HG02885 (cell line): ENCODE results near the gene SHE.

Experiments
- ATAC-seq: cut with Tn5 transposase; IDR thresholded peaks from one replicate; pipeline ENCODE4 v1.9.1; 2021; ENCODE audit warnings: mild to moderate bottlenecking; ENCODE audit not compliant: unreplicated experiment, poor library complexity

The SHE gene

GRCh38 chr1:154453161-154453560 lies 49.1 kb downstream of the SHE start:
- ATAC-seq, result no peak

GRCh38 chr1:154448331-154448811 lies 53.8 kb downstream of the SHE start:
- no peak for ATAC-seq

GRCh38 chr1:154446789-154447188 lies 55.4 kb downstream of the SHE start:
- no peak for ATAC-seq

- ATAC-seq, result no peak
Observed at GRCh38 chr1:154446292-154446691, 55.9 kb downstream of the SHE start.

GRCh38 chr1:154445040-154445472 lies 57.2 kb downstream of the SHE start:
- ATAC-seq, result peak; percentile 49

GRCh38 chr1:154443274-154444013 lies 58.8 kb downstream of the SHE start:
- ATAC-seq, result no peak

GRCh38 chr1:154442006-154442740 lies 60.0 kb downstream of the SHE start:
- ATAC-seq, result no peak

GRCh38 chr1:154441241-154441888 lies 60.8 kb downstream of the SHE start:
- no peak for ATAC-seq

- ATAC-seq, result no peak
Observed at GRCh38 chr1:154440036-154440804, 62.0 kb downstream of the SHE start.

- ATAC-seq, result no peak
Observed at GRCh38 chr1:154436433-154436832, 65.8 kb downstream of the SHE start.

- no peak for ATAC-seq
Observed at GRCh38 chr1:154435599-154436200, 66.5 kb downstream of the SHE start.

- no peak for ATAC-seq
Observed at GRCh38 chr1:154434346-154435085, 67.7 kb downstream of the SHE start.

GRCh38 chr1:154433161-154433764 lies 68.9 kb downstream of the SHE start:
- ATAC-seq, result no peak

- no peak for ATAC-seq
Observed at GRCh38 chr1:154431586-154432373, 70.4 kb downstream of the SHE start.

GRCh38 chr1:154430903-154431302 lies 71.3 kb downstream of the SHE start:
- no peak for ATAC-seq

- ATAC-seq, result no peak
Observed at GRCh38 chr1:154429841-154430611, 72.2 kb downstream of the SHE start.
